CD4-positive, alpha-beta T cell treated with Interferon gamma for 1 hour (primary cell): ENCODE data around the gene CHCHD1.
A peak's percentile ranks its signal among the peaks of the same experiment; 100 is the strongest.
"Not testable (repeated sequence)": the region's sequence is repeated elsewhere in the genome, so short reads cannot be mapped to it uniquely, and the experiment has no call there.

ENCODE experiments used
- DNase-seq: peaks from one replicate; pipeline ENCODE4 v3.0.0-alpha.2; 2020

The CHCHD1 gene

DNA sequence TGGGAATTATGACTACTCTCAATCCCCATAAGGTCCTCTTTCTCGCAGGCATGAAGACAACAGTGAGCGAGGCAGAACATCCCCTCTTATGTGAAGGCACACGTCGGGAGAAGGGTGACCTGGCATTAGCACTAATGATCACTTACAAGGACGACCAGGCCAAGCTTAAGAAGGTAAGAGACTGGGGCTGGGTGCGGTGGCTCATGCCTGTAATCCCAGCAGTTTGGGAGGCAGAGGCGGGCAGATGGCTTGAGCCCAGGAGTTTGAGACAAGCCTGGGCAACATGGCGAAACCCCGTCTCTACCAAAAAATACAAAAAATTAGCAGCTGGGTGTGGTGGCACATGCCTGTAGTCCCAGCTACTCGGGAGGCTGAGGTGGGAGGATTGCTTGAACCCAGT lies 13.6 kb downstream of the CHCHD1 start:
- not testable (repeated sequence) for DNase-seq

DNA sequence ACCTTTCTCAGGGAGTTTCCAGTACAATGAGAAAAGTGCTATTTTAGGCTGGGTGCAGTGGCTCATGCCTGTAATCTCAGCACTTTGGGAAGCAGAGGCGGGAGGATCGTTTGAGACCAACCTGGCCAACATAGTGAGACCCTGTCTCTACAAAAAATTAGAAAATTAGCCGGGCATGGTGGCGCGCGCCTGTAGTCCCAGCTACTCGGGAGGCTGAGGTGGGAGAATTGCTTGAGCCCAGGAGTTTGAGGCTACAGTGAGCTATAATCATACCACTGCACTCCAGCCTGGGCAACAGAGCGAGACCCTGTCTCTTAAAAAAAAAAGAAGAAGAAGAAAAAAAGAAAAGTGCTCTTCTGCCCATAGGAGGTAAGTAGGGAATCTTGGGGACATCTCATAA lies 14.2 kb downstream of the CHCHD1 start:
- DNase-seq: not testable (repeated sequence)

DNA sequence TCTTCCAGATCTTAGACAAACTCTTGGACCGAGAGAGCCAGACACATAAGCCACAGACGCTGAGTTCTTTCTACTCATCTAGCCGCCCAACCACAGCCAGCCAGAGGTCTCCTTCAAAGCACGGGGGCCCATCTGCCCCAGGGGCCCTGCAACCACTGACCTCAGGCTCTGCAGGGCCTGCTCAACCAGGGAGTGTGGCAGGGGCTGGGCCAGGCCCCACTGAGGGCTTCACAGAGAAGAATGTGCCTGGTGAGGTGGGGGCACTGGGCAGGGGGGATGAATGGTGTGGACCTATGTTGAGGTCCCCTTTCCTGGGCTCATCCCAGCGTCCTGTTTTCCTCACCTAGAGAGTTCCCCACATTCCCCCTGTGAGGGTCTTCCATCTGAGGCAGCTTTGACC lies 14.9 kb downstream of the CHCHD1 start:
- DNase-seq: no peak

DNA sequence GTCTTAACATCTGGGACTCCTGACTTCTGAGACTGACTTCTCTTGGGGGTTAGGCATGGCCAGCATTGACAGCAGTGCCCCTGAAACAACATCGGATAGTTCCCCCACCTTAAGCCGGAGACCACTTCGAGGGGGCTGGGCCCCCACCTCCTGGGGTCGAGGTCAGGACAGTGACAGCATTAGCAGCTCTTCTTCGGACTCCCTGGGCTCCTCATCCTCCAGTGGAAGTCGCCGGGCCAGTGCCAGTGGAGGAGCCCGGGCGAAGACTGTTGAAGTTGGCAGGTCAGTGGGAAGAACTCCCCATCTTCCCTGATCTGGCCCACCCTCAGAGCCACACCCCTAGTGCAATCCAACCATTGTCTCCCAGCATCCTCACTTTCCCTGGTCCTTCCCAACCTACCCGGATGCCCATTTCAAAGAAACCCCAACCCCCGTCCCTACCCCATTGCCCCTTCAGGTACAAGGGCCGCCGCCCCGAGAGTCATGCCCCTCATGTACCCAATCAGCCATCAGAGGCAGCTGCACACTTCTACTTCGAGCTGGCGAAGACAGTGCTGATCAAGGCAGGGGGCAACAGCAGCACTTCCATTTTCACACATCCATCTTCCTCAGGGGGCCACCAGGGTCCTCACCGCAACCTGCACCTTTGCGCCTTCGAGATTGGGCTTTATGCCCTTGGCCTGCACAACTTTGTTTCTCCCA lies 15.6 kb downstream of the CHCHD1 start:
- DNase-seq: no peak

DNA sequence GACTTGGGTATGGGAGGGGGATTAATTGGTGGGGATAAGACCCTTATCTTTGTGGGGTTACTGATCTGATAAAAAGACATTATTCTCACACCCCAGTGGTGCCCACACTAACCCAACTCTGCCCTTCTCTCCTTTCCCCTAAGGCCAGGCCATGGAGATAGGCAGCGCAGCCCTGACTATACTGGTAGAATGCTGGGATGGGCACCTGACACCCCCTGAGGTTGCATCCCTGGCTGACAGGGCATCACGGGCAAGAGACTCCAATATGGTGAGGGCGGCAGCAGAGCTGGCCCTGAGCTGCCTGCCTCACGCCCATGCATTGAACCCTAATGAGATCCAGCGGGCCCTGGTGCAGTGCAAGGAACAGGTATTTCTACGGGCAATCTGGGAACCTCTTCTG lies 16.2 kb downstream of the CHCHD1 start:
- no peak for DNase-seq

DNA sequence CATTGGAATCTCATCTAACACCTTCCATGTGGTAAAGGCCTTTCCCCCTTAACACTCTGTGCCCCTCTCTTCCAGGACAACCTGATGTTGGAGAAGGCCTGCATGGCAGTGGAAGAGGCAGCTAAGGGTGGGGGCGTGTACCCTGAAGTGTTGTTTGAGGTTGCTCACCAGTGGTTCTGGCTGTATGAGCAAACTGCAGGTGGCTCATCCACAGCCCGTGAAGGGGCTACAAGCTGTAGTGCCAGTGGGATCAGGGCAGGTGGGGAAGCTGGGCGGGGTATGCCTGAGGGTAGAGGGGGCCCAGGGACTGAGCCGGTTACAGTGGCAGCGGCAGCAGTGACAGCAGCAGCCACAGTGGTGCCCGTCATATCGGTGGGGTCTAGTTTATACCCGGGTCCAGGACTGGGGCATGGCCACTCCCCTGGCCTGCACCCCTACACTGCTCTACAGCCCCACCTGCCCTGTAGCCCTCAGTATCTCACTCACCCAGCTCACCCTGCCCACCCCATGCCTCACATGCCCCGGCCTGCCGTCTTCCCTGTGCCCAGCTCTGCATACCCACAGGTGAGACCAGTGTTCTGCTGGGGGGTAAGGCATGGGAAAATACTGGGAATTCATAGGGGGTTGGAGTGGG lies 17.2 kb downstream of the CHCHD1 start:
- no peak for DNase-seq

DNA sequence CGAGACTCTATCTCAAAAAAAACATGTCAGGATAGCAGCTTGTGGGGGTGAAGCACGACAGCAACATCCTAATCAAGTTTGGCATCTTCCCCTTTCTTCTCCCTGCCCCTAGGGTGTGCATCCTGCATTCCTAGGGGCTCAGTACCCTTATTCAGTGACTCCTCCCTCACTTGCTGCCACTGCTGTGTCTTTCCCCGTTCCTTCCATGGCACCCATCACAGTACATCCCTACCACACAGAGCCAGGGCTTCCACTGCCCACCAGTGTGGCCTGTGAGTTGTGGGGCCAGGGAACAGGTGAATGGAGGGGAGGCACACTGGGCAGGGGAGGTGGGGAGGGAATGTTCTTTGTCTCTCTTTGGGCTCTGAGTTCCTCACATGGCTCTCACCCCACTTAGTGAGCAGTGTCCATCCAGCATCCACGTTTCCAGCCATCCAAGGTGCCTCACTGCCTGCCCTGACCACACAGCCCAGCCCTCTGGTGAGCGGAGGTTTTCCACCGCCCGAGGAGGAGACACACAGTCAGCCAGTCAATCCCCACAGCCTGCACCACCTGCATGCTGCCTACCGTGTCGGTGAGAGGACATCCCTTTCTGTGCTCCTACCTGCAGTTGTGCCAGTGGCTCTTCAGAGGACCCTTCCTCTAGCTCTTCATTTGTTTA lies 18.2 kb downstream of the CHCHD1 start:
- DNase-seq: no peak

DNA sequence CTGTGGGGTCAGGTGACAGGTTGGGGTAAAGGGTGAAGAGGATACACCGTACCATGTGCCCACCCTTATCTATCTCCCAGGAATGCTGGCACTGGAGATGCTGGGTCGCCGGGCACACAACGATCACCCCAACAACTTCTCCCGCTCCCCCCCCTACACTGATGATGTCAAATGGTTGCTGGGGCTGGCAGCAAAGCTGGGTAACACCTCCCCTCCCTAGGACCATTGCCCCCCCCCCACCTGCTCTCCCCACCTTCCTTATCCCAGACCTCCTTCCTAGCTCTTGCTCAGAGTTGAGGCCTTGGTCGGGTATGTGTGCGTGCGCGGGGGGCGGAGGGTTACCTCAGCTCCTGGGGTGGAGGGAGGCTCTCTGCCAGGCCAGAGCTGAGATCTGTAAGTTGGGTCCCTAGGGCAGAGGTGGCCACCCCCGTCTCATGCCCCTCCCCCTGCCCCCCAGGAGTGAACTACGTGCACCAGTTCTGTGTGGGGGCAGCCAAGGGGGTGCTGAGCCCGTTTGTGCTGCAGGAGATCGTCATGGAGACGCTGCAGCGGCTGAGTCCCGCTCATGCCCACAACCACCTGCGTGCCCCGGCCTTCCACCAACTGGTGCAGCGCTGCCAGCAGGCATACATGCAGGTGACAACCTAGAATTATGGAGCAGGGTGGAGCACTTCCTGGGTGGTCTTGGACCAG lies 18.9 kb downstream of the CHCHD1 start:
- DNase-seq: no peak

DNA sequence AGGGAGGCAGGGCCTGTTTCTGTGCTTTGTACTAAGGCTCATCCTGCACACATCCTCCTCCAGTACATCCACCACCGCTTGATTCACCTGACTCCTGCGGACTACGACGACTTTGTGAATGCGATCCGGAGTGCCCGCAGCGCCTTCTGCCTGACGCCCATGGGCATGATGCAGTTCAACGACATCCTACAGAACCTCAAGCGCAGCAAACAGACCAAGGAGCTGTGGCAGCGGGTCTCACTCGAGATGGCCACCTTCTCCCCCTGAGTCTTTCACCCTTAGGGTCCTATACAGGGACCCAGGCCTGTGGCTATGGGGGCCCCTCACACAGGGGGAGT lies 19.4 kb downstream of the CHCHD1 start:
- no peak for DNase-seq

DNA sequence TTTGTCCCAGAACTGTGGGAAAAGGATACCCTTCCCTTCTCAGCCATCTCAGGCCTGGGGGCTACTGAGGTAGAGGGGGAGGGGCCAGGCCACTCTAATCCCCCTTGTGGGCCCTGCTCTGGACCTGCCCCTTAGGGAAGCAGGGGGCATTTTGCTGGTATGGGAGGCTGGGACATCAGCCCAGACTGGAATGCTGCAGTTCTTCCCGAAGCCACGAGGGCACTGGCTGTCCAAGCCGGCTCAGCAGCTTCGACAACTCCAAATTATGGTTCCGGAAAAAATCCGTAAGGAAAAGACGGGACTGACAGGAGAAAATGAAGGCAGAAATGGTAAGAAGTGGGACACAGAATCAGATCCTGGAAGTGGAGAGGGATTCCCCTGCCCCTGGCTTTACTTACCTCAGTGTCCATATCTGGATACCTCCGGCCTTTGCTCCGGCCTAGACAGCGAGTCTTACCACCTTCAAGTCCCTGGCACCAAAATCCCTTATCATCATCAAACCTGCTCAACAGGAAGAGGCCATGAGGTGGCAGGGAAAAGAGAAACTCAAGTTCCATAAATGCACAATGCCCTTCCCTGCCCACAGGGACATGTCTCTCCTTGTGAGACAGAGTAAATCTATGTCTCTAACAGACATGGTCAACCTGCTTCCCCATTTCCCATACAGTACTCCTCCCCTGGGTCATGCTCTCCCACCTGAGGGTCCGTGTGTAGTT lies 20.6 kb downstream of the CHCHD1 start:
- DNase-seq: no peak

DNA sequence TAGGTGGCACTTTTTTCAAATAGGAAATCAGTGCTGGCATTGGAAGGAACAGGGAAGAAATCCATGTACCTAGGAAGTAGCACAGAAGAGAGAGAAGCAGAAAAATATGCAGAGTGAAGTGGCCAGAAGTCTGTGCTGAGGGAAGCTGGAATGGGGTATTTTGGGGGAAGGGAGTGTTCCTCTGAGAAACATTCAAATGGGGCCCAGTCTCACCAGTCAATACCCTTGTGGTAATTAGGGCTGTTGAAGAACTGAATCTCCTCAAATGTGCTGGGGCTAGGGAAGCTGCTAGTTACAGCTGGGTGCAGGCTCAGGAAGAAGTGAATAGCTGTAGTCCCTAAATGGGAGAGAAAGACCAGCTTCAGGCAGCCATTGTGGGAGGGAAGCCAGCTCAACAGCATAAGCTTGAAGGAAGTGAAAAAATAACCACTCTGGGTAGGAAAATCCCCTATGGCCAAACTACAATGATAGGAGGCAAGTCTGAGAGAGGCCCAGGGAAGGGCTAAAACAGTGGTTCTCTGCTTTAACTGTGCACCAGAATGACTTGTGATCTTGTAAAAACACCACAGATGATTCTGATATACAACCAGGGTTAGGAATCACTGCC lies 21.9 kb downstream of the CHCHD1 start:
- no peak for DNase-seq

DNA sequence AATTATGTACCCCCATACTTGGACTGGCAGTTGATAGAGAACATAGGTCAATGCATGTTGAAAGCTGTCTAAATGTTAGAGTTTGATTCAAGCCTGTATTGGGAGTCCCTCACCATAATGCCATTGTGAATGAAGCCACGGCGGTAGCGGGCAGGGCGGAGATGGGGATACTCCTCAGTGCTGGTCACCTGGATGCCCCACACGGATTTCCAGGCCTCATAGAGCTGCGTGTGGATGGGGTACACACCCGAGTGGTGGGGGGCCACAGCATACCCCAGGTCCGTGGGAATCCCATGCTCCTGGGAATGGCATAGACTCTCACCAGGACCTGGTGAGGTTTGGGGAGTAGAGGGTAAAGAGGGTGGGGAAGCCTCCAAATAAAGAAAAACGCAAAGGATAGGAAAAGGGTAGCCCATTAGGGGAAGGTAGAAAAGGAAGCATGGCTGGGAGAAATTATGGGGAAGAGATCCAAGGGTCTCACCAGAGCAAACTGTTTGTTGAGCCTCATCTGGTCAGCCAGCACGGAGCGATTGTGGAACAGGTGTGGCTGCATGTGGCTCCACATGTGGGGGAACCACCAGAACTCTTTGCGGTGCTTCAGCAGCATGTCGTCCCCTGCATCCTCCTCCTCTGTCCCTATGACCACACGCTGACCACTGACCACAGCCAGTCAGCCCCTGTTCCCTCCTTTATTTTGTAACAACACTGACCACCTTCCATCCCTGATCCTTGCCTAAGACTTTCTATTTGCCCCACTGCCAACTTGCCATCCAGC lies 24.5 kb downstream of the CHCHD1 start:
- no peak for DNase-seq

DNA sequence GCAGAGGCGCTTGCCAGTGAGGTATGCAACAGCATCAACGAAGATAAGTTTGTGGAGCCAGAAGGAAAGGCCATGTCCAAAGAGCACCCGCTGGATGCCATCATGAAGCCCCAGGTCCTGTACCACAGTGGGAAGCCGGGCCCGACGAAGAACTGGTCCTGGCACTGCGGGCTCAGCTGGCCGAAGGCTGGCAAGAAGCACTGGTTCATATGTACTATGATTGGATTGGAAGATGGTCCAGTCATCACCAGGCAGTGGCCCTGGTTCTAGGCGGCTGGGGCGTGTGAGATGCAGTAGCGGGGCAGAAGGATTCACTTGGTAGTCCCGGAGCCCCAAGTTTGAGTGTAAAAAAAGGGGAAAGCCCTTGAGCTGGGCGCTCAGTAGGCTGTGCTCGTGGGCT lies 25.6 kb downstream of the CHCHD1 start:
- DNase-seq: no peak

DNA sequence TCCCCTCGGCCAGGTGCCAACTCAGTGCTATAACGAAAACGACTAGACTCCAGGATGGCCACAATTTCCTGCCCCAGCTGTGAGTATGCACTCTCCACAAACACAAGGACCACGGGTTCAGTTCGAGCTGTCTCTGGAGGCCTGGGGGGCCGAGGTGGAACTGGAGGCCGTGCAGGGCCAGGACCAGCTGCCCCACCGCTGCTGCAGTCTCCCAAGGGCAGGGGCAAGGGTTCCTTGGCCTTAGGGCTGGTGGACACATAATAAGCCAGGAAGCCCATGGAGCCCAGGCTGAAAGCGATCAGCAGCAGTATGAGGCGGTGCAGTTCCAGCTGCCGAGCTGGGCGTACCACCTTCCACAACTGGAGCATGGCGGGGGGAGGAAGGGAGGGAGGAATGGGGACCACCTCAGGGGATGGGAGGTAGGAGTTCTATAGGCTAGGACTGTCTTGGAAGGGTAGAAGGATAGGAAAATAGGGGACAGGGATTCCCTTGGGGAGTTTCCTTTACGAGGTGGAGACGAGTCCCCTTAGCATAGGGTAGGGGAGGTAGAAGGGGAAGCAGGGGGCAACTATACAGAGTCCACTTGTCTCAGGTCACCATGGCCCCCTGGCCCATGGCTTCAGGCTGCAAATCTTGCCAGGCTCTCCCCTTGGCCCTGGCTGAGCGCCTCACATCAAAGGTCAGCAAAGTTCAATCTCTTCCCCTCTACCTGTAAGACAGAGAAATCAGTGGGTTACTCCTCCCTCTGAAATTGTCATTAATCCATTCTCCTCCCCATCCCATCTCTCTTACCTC lies 26.4 kb downstream of the CHCHD1 start:
- no peak for DNase-seq

DNA sequence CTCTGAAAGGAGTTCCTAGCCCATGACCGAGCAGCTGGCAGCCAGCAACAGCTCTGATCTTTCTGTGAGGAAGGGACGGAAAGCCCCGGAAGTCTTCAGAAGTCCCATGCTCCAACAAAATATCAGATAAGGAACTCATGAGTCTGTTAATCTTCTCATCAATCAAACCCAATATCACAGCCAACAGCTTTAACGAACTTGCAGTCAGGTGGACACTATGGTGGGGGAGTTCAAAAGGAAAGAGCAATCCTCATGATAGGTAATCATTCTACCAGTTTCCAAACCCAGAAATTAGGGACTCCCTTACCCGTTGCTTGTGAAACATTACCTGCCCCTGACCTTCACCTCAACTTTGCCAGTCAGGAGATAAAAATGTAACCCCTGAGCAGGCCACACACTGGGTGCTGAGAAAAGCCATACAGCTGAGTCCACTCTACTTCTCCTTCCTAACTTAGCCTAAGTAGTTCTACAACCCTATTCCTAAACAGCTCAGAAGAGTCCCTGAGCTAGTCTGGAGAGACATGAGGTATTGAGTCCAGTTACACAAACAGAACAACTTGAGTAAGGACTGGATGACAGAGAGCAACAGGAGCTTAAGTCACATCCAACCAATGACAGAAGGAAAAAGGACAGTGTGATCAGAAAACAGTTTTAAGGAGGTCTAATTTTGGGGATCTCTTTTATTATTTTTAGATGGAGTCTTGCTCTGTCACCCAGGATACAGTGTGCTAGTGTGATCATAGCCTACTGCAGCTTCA lies 27.4 kb downstream of the CHCHD1 start:
- DNase-seq: no peak

DNA sequence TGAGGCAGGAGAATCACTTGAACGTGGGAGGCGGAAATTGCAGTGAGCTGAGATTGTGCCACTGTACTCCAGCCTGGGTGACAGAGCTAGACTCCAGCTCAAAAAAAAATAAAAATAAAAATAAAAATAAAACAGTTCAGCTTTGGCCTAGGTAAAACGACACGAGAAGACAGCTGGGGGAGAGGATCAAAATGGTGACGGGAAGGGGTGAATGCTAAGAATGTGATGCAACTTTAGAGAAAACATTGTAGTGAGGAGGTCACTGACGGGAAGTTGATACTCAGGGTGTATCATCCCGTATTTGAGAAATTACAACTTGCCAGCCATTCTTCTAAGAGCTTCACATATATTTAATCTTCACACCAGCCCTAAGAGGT lies 28.5 kb downstream of the CHCHD1 start:
- DNase-seq: no peak

DNA sequence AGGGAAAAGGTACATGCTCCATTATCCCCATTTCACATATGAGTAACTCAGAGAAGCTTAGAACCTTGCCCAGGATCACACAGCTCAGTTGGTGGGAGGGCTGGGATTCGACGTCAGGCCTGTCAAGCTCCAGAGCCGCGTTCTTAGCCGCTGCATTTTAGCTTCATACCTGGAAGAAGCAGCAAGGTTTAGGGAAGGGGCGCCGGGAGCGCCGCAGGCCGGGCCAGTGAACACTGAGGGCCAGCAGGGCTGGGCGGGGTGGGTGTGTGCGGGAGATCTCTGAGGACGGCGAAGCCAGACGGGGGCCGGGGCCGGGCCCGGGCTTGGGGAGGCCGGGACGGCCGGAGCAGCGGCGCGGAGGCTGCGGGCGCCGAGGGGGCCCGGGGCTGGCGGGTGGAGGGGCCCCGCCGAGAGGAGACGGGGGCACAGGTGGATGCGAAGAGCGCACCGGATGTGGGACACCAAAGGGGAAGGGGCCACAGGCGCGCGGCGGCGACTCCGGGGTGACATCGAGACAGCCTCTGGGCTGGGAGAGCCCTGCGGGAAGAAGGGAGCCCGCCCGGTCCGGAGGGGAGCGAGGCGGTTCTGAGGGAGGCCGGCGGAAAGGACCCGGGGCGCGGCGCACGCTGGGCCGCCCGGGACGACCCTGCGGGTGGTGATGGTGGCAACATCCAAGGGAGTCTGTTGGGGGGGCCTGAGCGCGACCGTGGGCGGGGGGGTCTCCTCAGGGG lies 29.1 kb downstream of the CHCHD1 start:
- DNase-seq: peak; percentile 69

DNA sequence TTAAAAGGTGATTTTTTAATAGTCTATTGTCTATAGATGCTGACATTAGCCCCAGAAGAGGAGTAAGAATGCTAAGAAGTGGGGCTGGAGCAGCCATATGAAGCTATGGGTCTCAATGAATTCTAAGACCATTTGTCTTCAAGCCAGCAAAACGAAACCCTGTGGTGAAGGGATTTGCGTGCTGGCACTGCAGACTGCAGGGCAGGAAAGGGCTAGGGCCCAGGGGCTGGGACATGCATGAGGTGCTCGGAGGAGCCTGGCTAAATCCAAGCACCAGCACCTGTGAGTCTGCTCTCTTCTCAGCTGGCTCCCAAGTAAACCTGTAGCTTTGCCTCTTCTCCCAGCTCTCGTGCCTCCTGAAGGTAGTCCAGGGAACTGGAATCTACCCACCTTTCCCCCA lies 30.8 kb downstream of the CHCHD1 start:
- DNase-seq: no peak

DNA sequence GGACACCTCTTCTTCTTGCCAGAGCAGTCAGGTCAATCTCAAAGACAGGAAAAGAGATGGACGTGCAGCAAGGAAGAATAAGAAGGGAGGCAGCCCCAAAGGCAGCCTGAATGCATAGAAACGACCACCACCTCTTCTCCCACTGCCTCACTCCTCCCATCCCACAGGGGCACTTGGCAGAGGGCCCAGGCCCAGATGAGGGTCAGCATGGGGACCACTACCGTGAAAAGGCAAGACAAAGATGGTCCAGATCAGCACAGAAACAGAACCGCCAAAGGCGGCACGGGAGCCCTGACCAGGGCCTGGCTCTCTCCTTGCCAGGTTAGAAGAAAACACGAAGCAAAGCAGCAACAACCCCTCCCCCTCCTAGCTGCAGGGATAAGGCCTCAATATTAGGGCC lies 31.5 kb downstream of the CHCHD1 start:
- no peak for DNase-seq
